Measurements from ENCODE around the gene USB1. TPM values are rescaled to one million over a fixed set of nuclear protein-coding genes. Genes with fewer than 3 reads are reported as not detected.

Gene USB1
- total and polyA plus RNA-seq, 2 experiments from 2014 or later: 18.2 to 47.7 TPM

DNA sequence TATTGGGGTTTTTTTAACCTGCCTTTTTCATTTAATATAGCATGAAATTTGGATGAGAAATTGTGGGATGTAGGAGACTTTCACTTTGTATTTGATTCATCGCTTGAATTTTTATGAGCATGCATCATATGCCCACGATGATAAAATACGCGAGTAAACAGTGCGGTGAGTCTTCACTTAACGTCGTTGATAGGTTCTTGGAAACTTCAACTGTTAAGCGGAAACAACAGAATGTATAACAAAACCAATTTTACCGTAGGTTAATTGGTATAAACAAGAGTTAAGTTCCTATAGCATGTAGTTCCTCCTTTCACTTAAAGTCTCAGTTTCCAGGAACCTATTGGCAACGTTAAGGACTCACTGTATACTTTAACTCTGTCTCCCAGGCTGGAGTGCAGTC is 53.1 kb downstream of the USB1 start:
- no peaks in the 10 kb centered on the region for H3K79me2 ChIP-seq
- H2AFZ ChIP-seq: no peak overlapping the region
- 92% methylated on average over 10 of the region's 10 CpGs for WGBS (ENCODE audit: low lambda C conversion rate, missing lambda C conversion rate)
- no peaks in the 10 kb centered on the region for H4K20me1 ChIP-seq (ENCODE audit: insufficient read depth, poor library complexity, severe bottlenecking)
- no peaks in the 10 kb centered on the region for H3K4me1 ChIP-seq (ENCODE audit: insufficient read depth)
- no peaks in the 10 kb centered on the region for H3K9me3 ChIP-seq (ENCODE audit: low read depth)
- DNase-seq (ENCODE audit: low spot score): no peak
- H3K4me3 ChIP-seq: no peak overlapping the region
- no peak overlapping the region for H3K27ac ChIP-seq
- H3K9me2 ChIP-seq (replicated peaks; ENCODE audit: insufficient read depth): no peaks in the 10 kb centered on the region
- no peak overlapping the region for H3K4me2 ChIP-seq
- no peaks in the 10 kb centered on the region for H3K36me3 ChIP-seq (replicated peaks; ENCODE audit: insufficient read depth, low read depth)
- TF ChIP-seq EZH2 (IDR thresholded peaks at IDR 0.05; ENCODE audit: borderline replicate concordance) (no peak), EZH2phosphoT487 (IDR thresholded peaks at IDR 0.05; ENCODE audit: low read depth, severe bottlenecking, unreplicated experiment) (no peak)
- TF ChIP-seq, protein P1, sequence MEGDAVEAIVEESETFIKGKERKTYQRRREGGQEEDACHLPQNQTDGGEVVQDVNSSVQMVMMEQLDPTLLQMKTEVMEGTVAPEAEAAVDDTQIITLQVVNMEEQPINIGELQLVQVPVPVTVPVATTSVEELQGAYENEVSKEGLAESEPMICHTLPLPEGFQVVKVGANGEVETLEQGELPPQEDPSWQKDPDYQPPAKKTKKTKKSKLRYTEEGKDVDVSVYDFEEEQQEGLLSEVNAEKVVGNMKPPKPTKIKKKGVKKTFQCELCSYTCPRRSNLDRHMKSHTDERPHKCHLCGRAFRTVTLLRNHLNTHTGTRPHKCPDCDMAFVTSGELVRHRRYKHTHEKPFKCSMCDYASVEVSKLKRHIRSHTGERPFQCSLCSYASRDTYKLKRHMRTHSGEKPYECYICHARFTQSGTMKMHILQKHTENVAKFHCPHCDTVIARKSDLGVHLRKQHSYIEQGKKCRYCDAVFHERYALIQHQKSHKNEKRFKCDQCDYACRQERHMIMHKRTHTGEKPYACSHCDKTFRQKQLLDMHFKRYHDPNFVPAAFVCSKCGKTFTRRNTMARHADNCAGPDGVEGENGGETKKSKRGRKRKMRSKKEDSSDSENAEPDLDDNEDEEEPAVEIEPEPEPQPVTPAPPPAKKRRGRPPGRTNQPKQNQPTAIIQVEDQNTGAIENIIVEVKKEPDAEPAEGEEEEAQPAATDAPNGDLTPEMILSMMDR (IDR thresholded peaks at IDR 0.05; ENCODE audit: poor library complexity): no peak
- H3K27me3 ChIP-seq: no peaks in the 10 kb centered on the region

DNA sequence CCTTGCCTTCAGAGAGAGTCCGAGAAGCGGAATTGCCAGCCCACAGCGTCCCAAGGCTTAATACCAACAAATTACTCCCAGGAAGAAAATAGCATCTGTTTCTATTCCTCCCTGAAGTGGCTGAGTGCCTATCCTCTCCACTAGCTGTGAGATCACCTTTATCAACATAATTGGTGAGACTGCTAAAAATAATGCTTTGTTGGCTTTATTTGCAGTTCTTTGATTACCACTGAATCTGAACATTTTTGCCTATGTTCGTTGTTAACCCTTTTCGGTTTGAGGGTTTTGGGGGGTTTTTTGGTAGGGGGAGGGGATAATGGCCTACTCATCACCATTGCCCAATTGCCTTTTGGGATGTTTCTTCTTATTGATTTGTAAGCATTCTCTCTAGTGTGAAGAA is 55.4 kb downstream of the USB1 start:
- no peak overlapping the region for H3K4me2 ChIP-seq
- no peaks in the 10 kb centered on the region for H3K4me1 ChIP-seq (ENCODE audit: insufficient read depth)
- no peaks in the 10 kb centered on the region for H3K36me3 ChIP-seq (replicated peaks; ENCODE audit: insufficient read depth, low read depth)
- no peak overlapping the region for H3K27ac ChIP-seq
- no peak overlapping the region for H2AFZ ChIP-seq
- no peak for TF ChIP-seq EZH2phosphoT487 (IDR thresholded peaks at IDR 0.05; ENCODE audit: low read depth, severe bottlenecking, unreplicated experiment)
- TF ChIP-seq, protein P1 (IDR thresholded peaks at IDR 0.05; ENCODE audit: poor library complexity): no peak
- no peak for TF ChIP-seq EZH2 (IDR thresholded peaks at IDR 0.05; ENCODE audit: borderline replicate concordance)
- H3K27me3 ChIP-seq: no peaks in the 10 kb centered on the region
- no peaks in the 10 kb centered on the region for H3K9me3 ChIP-seq (ENCODE audit: low read depth)
- WGBS (ENCODE audit: low lambda C conversion rate, missing lambda C conversion rate): 83% methylated on average over 5 of the region's 5 CpGs
- no peak overlapping the region for H3K4me3 ChIP-seq
- H4K20me1 ChIP-seq (ENCODE audit: insufficient read depth, poor library complexity, severe bottlenecking): no peaks in the 10 kb centered on the region
- H3K79me2 ChIP-seq: no peaks in the 10 kb centered on the region
- no peaks in the 10 kb centered on the region for H3K9me2 ChIP-seq (replicated peaks; ENCODE audit: insufficient read depth)
- no peak for DNase-seq (ENCODE audit: low spot score)

DNA sequence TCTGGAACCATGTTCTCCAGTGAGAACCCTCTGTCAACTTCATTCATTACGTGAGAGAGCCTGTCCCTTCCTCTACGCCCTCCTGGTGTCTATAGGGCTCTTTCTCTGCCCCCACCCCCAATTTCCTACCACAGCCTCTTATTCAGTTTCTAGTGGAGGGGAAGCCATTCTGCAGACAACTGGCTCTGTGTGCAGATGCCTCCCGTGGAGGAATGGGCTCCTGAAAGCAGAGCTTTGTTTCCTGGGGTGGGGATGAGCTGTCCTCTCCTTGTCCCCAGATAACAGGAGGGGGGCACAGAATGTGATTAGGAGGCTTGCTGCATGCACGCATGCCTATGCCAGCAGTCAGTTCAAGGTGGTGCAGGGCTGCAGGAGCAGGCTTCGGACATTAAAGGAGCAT is 55.9 kb downstream of the USB1 start:
- no peaks in the 10 kb centered on the region for H3K9me2 ChIP-seq (replicated peaks; ENCODE audit: insufficient read depth)
- no peaks in the 10 kb centered on the region for H4K20me1 ChIP-seq (ENCODE audit: insufficient read depth, poor library complexity, severe bottlenecking)
- no peaks in the 10 kb centered on the region for H3K9me3 ChIP-seq (ENCODE audit: low read depth)
- DNase-seq (ENCODE audit: low spot score): no peak
- no peaks in the 10 kb centered on the region for H3K27me3 ChIP-seq
- H3K36me3 ChIP-seq (replicated peaks; ENCODE audit: insufficient read depth, low read depth): no peaks in the 10 kb centered on the region
- H3K4me2 ChIP-seq: no peak overlapping the region
- H3K4me1 ChIP-seq (ENCODE audit: insufficient read depth): no peaks in the 10 kb centered on the region
- H2AFZ ChIP-seq: no peak overlapping the region
- H3K27ac ChIP-seq: no peak overlapping the region
- H3K4me3 ChIP-seq: no peak overlapping the region
- H3K79me2 ChIP-seq: no peaks in the 10 kb centered on the region
- no peak for TF ChIP-seq EZH2phosphoT487 (IDR thresholded peaks at IDR 0.05; ENCODE audit: low read depth, severe bottlenecking, unreplicated experiment)
- TF ChIP-seq EZH2 (IDR thresholded peaks at IDR 0.05; ENCODE audit: borderline replicate concordance): no peak
- TF ChIP-seq, protein P1 (IDR thresholded peaks at IDR 0.05; ENCODE audit: poor library complexity): no peak
- WGBS (ENCODE audit: low lambda C conversion rate, missing lambda C conversion rate): 76% methylated on average over 5 of the region's 5 CpGs

DNA sequence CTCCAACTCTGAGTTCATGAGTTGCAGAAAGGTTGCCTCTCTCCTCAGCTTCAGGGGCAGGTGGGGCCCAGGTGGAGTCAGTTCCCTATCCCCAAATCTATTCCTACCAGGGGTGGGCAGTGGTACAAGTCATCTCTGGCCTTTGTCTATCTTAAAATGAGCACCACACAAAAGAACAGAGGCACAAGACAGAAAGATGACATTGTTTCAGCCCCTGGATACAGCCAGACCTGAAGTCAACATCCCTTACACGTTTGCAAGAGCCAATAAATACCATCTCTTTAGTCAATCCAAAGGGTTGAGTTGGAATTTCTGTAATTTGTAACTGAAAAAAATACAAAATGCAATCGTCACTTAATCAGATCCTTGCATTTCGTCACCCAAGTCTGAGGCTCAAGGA is 56.6 kb downstream of the USB1 start:
- no peaks in the 10 kb centered on the region for H3K9me2 ChIP-seq (replicated peaks; ENCODE audit: insufficient read depth)
- WGBS (ENCODE audit: low lambda C conversion rate, missing lambda C conversion rate): 79% methylated on average over 3 of the region's 3 CpGs
- TF ChIP-seq EZH2 (IDR thresholded peaks at IDR 0.05; ENCODE audit: borderline replicate concordance) (no peak), EZH2phosphoT487 (IDR thresholded peaks at IDR 0.05; ENCODE audit: low read depth, severe bottlenecking, unreplicated experiment) (no peak)
- TF ChIP-seq, protein P1 (IDR thresholded peaks at IDR 0.05; ENCODE audit: poor library complexity): no peak

More for the DNA sequence above, 56.6 kb downstream of the USB1 start:
- no peaks in the 10 kb centered on the region for H3K4me1 ChIP-seq (ENCODE audit: insufficient read depth)
- H3K79me2 ChIP-seq: no peaks in the 10 kb centered on the region
- H3K27me3 ChIP-seq: no peaks in the 10 kb centered on the region
- H3K4me2 ChIP-seq: no peak overlapping the region
- no peaks in the 10 kb centered on the region for H4K20me1 ChIP-seq (ENCODE audit: insufficient read depth, poor library complexity, severe bottlenecking)
- no peaks in the 10 kb centered on the region for H3K9me3 ChIP-seq (ENCODE audit: low read depth)
- H3K36me3 ChIP-seq (replicated peaks; ENCODE audit: insufficient read depth, low read depth): no peaks in the 10 kb centered on the region
- no peak for DNase-seq (ENCODE audit: low spot score)
- no peak overlapping the region for H3K4me3 ChIP-seq
- H2AFZ ChIP-seq: no peak overlapping the region
- no peak overlapping the region for H3K27ac ChIP-seq
